Loucy (cell line): Measurements from ENCODE around the gene ARL2.

ENCODE experiments used
- H2AFZ ChIP-seq: fragments of 200-600 bp; sonication (generic); 2 replicates; pipeline ENCODE4 v1.6.0; 2016; ENCODE audit warnings: antibody characterized with exemption, mild to moderate bottlenecking, low read length, moderate library complexity
- H3F3A ChIP-seq: fragments of 200-600 bp; 2 replicates; pipeline ENCODE4 v1.6.0; 2016; ENCODE audit warnings: antibody characterized with exemption, low read depth, mild to moderate bottlenecking
- H3K27me3 ChIP-seq: fragments of 200-600 bp; sonication (generic); 2 replicates; pipeline ENCODE4 v1.6.1; 2014; ENCODE audit warnings: low read length, mild to moderate bottlenecking; ENCODE audit not compliant: insufficient read depth, poor library complexity, severe bottlenecking
- H3K36me3 ChIP-seq: fragments of 200-600 bp; sonication (generic); 2 replicates; pipeline ENCODE4 v1.6.1; 2016; ENCODE audit warnings: low read length; ENCODE audit not compliant: insufficient read depth
- H3K4me1 ChIP-seq: fragments of 200-600 bp; sonication (generic); 2 replicates; pipeline ENCODE4 v1.5.1; 2014; ENCODE audit warnings: low read length, mild to moderate bottlenecking; ENCODE audit not compliant: insufficient read depth, poor library complexity, severe bottlenecking
- H3K4me2 ChIP-seq: fragments of 200-600 bp; sonication (generic); 2 replicates; pipeline ENCODE4 v1.6.0; 2014; ENCODE audit warnings: antibody characterized with exemption, low read length, low read depth, mild to moderate bottlenecking; ENCODE audit not compliant: poor library complexity, severe bottlenecking
- H3K4me3 ChIP-seq: fragments of 200-600 bp; sonication (generic); 2 replicates; pipeline ENCODE4 v1.5.1; 2014; ENCODE audit warnings: low read length, mild to moderate bottlenecking, mixed read lengths; ENCODE audit not compliant: poor library complexity, severe bottlenecking
- H3K79me2 ChIP-seq: fragments of 200-600 bp; sonication (generic); 2 replicates; pipeline ENCODE4 v1.6.1; 2014; ENCODE audit warnings: low read length; ENCODE audit not compliant: insufficient read depth
- H3K9ac ChIP-seq: fragments of 200-600 bp; sonication (generic); 2 replicates; pipeline ENCODE4 v1.6.0; 2014; ENCODE audit warnings: mild to moderate bottlenecking, low read depth, low read length, moderate library complexity; ENCODE audit not compliant: poor library complexity, severe bottlenecking
- H3K9me2 ChIP-seq: fragments of 200-600 bp; sonication (generic); replicated peaks from 2 replicates; pipeline ENCODE4 v1.6.1; 2016; ENCODE audit warnings: low read depth, low read length, mixed read lengths
- H3K9me3 ChIP-seq: fragments of 200-600 bp; sonication (generic); 2 replicates; pipeline ENCODE4 v1.6.1; 2014; ENCODE audit warnings: mild to moderate bottlenecking, antibody characterized with exemption, low read length, low read depth; ENCODE audit not compliant: insufficient read depth
- H4K20me1 ChIP-seq: fragments of 200-600 bp; sonication (generic); 2 replicates; pipeline ENCODE4 v1.6.0; 2014; ENCODE audit warnings: antibody characterized with exemption, low read length, mild to moderate bottlenecking; ENCODE audit not compliant: insufficient read depth, poor library complexity, severe bottlenecking
- EZH2phosphoT487 ChIP-seq: fragments of 200-600 bp; IDR thresholded peaks from 2 replicates; pipeline ENCODE4 v1.6.1; 2018; ENCODE audit warnings: antibody characterized with exemption, mild to moderate bottlenecking, moderate library complexity, borderline replicate concordance
- TF ChIP-seq, protein P1 (sequence below): fragments of 200-600 bp; sonication (generic); conservative IDR thresholded peaks from 2 replicates; pipeline ENCODE4 v1.5.1; 2014; ENCODE audit warnings: mild to moderate bottlenecking, antibody characterized with exemption, low read length

ARL2 gene

DNA sequence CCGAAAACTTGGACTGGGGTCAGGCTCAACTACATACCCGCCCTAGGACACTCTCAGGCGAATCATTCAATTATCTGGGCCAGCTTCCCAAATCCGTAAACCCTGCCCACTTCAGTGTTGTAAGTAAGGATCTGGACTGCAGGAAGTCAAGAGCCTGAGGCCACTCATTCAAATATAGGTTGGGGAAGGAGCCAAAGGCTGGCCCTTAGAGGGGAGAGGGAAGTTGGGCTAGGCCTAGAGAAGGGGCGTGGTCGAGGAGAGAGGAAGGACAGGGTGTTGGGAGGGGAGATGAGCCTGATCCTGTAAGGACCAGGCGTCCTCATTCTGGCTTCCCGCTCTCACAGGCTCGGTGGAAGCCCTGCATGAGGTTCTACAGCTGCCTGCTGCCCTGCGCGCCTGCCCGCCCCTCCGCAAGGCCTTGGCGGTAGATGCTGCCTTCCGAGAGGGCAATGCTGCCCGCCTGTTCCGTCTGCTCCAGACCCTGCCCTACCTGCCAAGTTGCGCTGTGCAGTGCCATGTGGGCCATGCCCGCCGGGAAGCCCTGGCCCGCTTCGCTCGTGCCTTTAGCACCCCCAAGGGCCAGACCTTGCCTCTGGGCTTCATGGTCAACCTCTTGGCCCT, 30.0 kb downstream of the ARL2 start:
- Histone ChIP-seq H3K9me2 (no peaks in the 10 kb centered on the region), H3F3A (peaks cover 6% of the 10 kb centered on the region; the same call in 1 of the 2 replicates), H2AFZ (no peak overlapping the region), H3K27me3 (no peaks in the 10 kb centered on the region), H3K79me2 (peaks cover 39% of the 10 kb centered on the region), H3K36me3 (no peaks in the 10 kb centered on the region), H3K4me1 (peaks cover 30% of the 10 kb centered on the region), H3K4me3 (peak overlapping the region; percentile 82), H3K9ac (peak overlapping the region; percentile 81), H4K20me1 (peaks cover 14% of the 10 kb centered on the region), H3K4me2 (peak overlapping the region; percentile 77), H3K9me3 (no peaks in the 10 kb centered on the region)
- no peak for TF ChIP-seq EZH2phosphoT487

DNA sequence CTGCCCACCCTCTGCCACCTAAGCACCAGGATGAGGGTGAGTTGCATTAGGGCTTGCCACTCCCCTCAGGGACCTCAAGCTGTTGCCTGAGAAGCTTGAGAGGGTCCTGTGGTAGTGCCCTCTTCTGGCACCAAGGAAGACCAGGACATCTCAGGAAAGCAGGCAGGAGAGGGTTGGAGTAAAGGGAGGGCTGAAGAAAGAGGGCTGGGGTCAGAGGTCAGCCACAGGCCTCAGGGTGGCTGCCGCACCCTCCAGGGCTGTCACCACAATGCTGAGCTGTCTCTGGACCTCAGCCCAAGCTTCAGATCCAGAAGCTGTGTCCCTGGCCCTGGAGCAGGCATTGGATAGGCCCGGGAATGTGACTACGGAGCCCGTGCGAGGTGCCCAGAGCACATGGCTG, 31.1 kb downstream of the ARL2 start:
- Histone ChIP-seq H3K4me2 (peak overlapping the region; percentile 77), H3K9me3 (no peaks in the 10 kb centered on the region), H4K20me1 (peaks cover 14% of the 10 kb centered on the region), H3F3A (peaks cover 5% of the 10 kb centered on the region; the same call in 1 of the 2 replicates), H3K36me3 (no peaks in the 10 kb centered on the region), H3K9ac (no peak overlapping the region), H3K4me3 (no peak overlapping the region), H3K4me1 (peaks cover 25% of the 10 kb centered on the region), H2AFZ (no peak overlapping the region), H3K27me3 (no peaks in the 10 kb centered on the region), H3K79me2 (peaks cover 39% of the 10 kb centered on the region), H3K9me2 (no peaks in the 10 kb centered on the region)
- TF ChIP-seq, protein P1, sequence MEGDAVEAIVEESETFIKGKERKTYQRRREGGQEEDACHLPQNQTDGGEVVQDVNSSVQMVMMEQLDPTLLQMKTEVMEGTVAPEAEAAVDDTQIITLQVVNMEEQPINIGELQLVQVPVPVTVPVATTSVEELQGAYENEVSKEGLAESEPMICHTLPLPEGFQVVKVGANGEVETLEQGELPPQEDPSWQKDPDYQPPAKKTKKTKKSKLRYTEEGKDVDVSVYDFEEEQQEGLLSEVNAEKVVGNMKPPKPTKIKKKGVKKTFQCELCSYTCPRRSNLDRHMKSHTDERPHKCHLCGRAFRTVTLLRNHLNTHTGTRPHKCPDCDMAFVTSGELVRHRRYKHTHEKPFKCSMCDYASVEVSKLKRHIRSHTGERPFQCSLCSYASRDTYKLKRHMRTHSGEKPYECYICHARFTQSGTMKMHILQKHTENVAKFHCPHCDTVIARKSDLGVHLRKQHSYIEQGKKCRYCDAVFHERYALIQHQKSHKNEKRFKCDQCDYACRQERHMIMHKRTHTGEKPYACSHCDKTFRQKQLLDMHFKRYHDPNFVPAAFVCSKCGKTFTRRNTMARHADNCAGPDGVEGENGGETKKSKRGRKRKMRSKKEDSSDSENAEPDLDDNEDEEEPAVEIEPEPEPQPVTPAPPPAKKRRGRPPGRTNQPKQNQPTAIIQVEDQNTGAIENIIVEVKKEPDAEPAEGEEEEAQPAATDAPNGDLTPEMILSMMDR: no peak
- TF ChIP-seq EZH2phosphoT487: no peak

DNA sequence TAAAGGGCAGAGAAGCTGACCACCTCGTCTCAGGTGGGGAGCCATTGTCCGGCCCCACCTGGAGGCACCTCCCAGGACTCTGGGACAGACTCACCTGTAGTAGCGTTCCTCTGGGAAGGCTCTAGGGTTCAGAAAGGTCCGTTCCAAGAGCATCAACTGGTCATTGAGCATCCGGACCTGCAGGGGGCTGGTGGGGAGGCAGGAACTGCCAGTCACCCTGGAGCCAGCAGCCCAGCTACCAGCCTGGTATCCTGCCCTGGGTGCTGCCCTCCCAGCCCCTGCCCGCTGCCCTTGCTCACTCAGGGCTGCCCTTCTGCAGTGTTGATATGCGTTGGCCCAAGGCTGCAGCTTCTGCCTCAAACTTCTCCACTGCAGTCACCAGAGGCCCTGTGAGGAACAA, 31.8 kb downstream of the ARL2 start:
- Histone ChIP-seq H3K9me3 (no peaks in the 10 kb centered on the region), H3K4me2 (peak overlapping the region; percentile 16), H3K9me2 (no peaks in the 10 kb centered on the region), H3K4me1 (peaks cover 22% of the 10 kb centered on the region), H3F3A (no peaks in the 10 kb centered on the region), H3K27me3 (no peaks in the 10 kb centered on the region), H3K79me2 (peaks cover 39% of the 10 kb centered on the region), H3K9ac (no peak overlapping the region), H4K20me1 (peaks cover 14% of the 10 kb centered on the region), H3K4me3 (no peak overlapping the region), H3K36me3 (no peaks in the 10 kb centered on the region), H2AFZ (no peak overlapping the region)
- TF ChIP-seq EZH2phosphoT487: no peak
- TF ChIP-seq, protein P1: no peak
